ENCODE measurements around the gene PIK3R5.

DNA sequence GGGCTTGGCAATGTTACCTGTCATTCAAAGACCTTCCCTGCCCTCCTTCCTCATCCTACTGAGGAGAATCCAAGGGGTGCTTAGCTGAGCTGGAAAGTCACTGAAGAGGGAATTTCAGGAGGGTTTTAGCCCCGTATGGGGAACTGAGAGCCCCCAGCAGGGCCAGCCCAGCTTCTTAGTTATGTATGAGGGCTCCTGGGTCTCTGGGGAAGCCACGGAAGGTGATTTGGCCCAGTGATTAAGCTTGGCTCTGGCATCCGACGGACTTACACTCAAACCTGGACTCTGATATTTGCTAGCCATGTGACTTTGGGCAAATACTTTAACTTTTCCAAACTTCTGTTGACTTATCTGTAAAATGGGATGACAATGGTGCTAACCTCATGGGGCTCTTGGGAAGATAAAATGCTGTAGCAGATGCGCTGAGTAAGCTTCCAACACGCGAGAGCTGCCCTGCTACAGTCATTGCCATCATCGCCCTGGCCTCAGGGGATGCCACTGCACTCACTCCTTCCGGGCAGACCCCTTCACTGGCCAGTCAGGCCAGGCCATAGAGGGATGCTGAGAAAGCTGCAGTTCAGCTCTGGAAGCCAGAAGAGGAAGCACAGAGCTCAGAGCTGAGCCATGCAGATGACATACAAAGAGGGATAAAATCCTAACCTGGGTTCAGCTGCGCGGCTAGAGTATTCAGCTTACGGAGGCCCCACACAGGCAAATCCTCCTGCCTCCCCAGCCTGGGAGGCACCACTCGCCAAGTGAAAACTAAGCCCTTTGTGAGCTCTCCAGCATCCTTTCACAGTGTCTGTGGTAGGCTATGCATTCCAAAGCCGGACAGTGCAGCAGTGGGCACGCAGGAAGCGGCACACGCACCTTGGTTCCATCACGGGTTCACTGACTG, 53.2 kb downstream of the PIK3R5 start:
- no peak for TF ChIP-seq EZH2 (IDR thresholded peaks at IDR 0.05; ENCODE audit: low read length)
- TF ChIP-seq, protein P1, sequence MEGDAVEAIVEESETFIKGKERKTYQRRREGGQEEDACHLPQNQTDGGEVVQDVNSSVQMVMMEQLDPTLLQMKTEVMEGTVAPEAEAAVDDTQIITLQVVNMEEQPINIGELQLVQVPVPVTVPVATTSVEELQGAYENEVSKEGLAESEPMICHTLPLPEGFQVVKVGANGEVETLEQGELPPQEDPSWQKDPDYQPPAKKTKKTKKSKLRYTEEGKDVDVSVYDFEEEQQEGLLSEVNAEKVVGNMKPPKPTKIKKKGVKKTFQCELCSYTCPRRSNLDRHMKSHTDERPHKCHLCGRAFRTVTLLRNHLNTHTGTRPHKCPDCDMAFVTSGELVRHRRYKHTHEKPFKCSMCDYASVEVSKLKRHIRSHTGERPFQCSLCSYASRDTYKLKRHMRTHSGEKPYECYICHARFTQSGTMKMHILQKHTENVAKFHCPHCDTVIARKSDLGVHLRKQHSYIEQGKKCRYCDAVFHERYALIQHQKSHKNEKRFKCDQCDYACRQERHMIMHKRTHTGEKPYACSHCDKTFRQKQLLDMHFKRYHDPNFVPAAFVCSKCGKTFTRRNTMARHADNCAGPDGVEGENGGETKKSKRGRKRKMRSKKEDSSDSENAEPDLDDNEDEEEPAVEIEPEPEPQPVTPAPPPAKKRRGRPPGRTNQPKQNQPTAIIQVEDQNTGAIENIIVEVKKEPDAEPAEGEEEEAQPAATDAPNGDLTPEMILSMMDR (optimal IDR thresholded peaks at IDR 0.05 in 1 of 3, IDR thresholded peaks at IDR 0.05 in 1 of 3, conservative IDR thresholded peaks at IDR 0.05 in 1 of 3; ENCODE audit: extremely low read depth in 1 of 3, insufficient read depth in 2 of 3, low read length in 3 of 3): no peak
